Panc1 (cell line): Measurements from ENCODE around the gene SOX9. TPM values are rescaled to one million over a fixed set of nuclear protein-coding genes. Genes with fewer than 3 reads are reported as not detected.
A peak's percentile ranks its signal among the peaks of the same experiment; 100 is the strongest.

Experiments used
- ATAC-seq: fragments of 200-7000 bp; cut with Tn5 transposase; 2 replicates; pipeline ENCODE4 v1.9.1; 2020; ENCODE audit warnings: mild to moderate bottlenecking, moderate library complexity
- BruUV-seq: library from RNA; stranded (reverse); fragments of 400-500 nt; replicated peaks from 2 replicates; lab custom pipeline; 2021; lab: Mats Ljungman, UMichigan
- CTCF ChIA-PET: fragments of 300-600 bp; sonication (Branson Sonifier 250); formaldehyde crosslinking; loops from one replicate; lab custom pipeline; 2022; ENCODE audit warnings: antibody characterized with exemption; lab: Charles Lee
- POLR2A ChIA-PET: fragments of 300-600 bp; sonication (Branson Sonifier 250); formaldehyde crosslinking; loops from one replicate; lab custom pipeline; 2022; ENCODE audit warnings: antibody characterized with exemption; lab: Charles Lee
- DNase-seq: peaks from one replicate; pipeline ENCODE4 v3.0.0-alpha.2; 2010; ENCODE audit warnings: low read depth, low spot score
- H3K27ac ChIP-seq: 2 replicates; pipeline ENCODE4 v1.5.1; 2011; ENCODE audit warnings: mild to moderate bottlenecking, low read length, inconsistent platforms
- H3K27me3 ChIP-seq: fragments of 200-500 bp; sonication (Bioruptor generic); 2 replicates; pipeline ENCODE4 v1.6.0; 2014; ENCODE audit warnings: low read length, inconsistent platforms; ENCODE audit not compliant: control insufficient read depth, insufficient read depth
- H3K36me3 ChIP-seq: fragments of 200-500 bp; sonication (Bioruptor generic); 2 replicates; pipeline ENCODE4 v1.5.1; 2014; ENCODE audit warnings: inconsistent platforms, mild to moderate bottlenecking, low read length, moderate library complexity; ENCODE audit not compliant: control insufficient read depth, insufficient read depth
- H3K4me1 ChIP-seq: 2 replicates; pipeline ENCODE4 v1.5.1; 2011; ENCODE audit warnings: inconsistent platforms, mild to moderate bottlenecking, low read length, moderate library complexity; ENCODE audit not compliant: control insufficient read depth, insufficient read depth
- H3K4me3 ChIP-seq, 2 experiments: 2 replicates each; pipeline ENCODE4 v1.5.1; 2011 to 2012; ENCODE audit warnings: low read depth in 2 of 2, low read length in 2 of 2, mild to moderate bottlenecking in 2 of 2, inconsistent platforms in 1 of 2, moderate library complexity in 1 of 2
- H3K9me3 ChIP-seq: fragments of 200-500 bp; sonication (Bioruptor generic); 2 replicates; pipeline ENCODE4 v1.5.1; 2014; ENCODE audit warnings: low read depth, mild to moderate bottlenecking, inconsistent platforms, low read length, moderate library complexity; ENCODE audit not compliant: control insufficient read depth, insufficient read depth
- POLR2AphosphoS5 ChIP-seq: IDR thresholded peaks from 2 replicates; pipeline ENCODE4 v1.6.1; 2012; ENCODE audit warnings: mild to moderate bottlenecking, low read depth, low read length, moderate library complexity
- REST ChIP-seq, 2 experiments: IDR thresholded peaks; 2 replicates each; pipeline ENCODE4 v1.6.1; 2011 to 2012; ENCODE audit warnings: low read depth in 2 of 2, control low read depth in 1 of 2, low read length in 1 of 2, mild to moderate bottlenecking in 1 of 2, moderate library complexity in 1 of 2; ENCODE audit not compliant: insufficient read depth in 1 of 2
- SIN3A ChIP-seq: IDR thresholded peaks from 2 replicates; pipeline ENCODE4 v1.6.1; 2012; ENCODE audit warnings: low read depth, mild to moderate bottlenecking, low read length, moderate library complexity, borderline replicate concordance; ENCODE audit not compliant: insufficient read depth
- TCF7L2 ChIP-seq: IDR thresholded peaks from 2 replicates; pipeline ENCODE4 v1.6.1; 2011; ENCODE audit warnings: mild to moderate bottlenecking, low read depth, low read length, inconsistent platforms
- in situ Hi-C: cut with HindIII; loops from 2 replicates; pipeline ENCODE4 v1.10.0; 2016; ENCODE audit warnings: low sequenced_read_pairs, low pct_unique_long_range_greater_than_20kb
- intact Hi-C: fragments of 100-400 bp; cut with micrococcal nuclease; formaldehyde crosslinking; loops from one replicate; pipeline ENCODE4 v1.10.0; 2022; ENCODE audit not compliant: unreplicated experiment
- total RNA-seq: library from RNA; stranded (reverse); gene quantifications from one replicate; pipeline ENCODE4 v1.2.1, GENCODE V29; 2021; ENCODE audit not compliant: unreplicated experiment
- TF ChIP-seq, protein P1 (sequence below): fragments of 450-650 bp; IDR thresholded peaks from 2 replicates; pipeline ENCODE4 v1.5.1; 2017; ENCODE audit warnings: mild to moderate bottlenecking

SOX9 gene
- total RNA-seq, 1 experiment from 2014 or later = 79.5 TPM

DNA sequence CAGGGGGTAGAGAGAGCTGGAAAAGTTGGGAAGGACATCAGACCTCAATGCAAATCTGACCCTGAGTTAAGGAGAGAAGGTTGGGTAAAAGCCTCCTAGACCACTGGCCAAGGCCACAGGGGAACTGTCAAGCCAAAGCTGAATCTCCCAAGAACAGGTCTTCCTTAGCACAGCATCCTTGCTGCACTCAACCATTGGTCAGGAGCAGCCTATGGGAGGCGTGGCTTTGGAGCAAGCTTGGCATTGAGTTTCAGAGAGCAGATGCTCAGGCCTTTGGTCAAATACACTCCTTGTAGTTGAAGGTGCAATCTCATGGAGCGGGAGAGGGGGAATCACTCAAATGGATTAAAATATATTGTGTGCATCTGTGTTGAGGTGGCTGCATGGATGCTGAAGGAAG is 21.8 kb downstream of the SOX9 start:
- POLR2A ChIA-PET = interaction anchor here (0.5 kb wide), 2 partner anchors 14 to 84 kb away, joined by 7 to 11 read pairs; no protein-coding TSS in a partner anchor
- intact Hi-C loops (no loop called here), in situ Hi-C loops (loop anchor here (25.0 kb wide), 2 partner anchors 270 to 345 kb away; no protein-coding TSS in a partner anchor)
- CTCF ChIA-PET = no interaction called here
- DNase-seq (no peak), ATAC-seq (no peak; the same call in 1 of the 2 replicates)
- no peaks in the 10 kb centered on the region for H3K27me3 ChIP-seq
- peaks cover 10% of the 10 kb centered on the region for H3K4me1 ChIP-seq
- H3K36me3 ChIP-seq = no peaks in the 10 kb centered on the region
- no peak overlapping the region for H3K27ac ChIP-seq
- H3K9me3 ChIP-seq = no peaks in the 10 kb centered on the region
- TF ChIP-seq, protein P1, sequence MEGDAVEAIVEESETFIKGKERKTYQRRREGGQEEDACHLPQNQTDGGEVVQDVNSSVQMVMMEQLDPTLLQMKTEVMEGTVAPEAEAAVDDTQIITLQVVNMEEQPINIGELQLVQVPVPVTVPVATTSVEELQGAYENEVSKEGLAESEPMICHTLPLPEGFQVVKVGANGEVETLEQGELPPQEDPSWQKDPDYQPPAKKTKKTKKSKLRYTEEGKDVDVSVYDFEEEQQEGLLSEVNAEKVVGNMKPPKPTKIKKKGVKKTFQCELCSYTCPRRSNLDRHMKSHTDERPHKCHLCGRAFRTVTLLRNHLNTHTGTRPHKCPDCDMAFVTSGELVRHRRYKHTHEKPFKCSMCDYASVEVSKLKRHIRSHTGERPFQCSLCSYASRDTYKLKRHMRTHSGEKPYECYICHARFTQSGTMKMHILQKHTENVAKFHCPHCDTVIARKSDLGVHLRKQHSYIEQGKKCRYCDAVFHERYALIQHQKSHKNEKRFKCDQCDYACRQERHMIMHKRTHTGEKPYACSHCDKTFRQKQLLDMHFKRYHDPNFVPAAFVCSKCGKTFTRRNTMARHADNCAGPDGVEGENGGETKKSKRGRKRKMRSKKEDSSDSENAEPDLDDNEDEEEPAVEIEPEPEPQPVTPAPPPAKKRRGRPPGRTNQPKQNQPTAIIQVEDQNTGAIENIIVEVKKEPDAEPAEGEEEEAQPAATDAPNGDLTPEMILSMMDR = no peak
- no peak for TF ChIP-seq TCF7L2
- no peak overlapping the region for H3K4me3 ChIP-seq
- no TSS peak for BruUV-seq

DNA sequence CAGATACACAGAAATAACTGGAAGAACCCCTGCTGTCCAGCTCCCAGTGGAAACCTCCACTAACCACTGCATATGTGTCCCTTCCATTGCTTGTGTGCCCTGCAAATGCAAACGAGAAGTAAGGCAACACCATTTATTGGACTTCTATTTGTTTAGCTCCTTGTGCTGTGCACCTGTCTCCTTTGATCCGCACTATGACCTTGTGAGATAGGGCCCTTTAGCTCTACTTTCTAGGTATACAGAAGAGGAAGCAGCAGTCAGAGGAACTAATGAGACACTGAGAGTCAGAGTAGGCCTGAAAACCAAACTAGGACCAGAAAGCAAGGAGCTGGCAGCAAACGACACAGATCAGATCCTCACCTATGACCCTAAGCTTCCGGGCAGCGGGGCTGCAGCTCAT is 22.4 kb downstream of the SOX9 start:
- CTCF ChIA-PET = no interaction called here
- Histone ChIP-seq H3K4me3 (no peak overlapping the region), H3K36me3 (no peaks in the 10 kb centered on the region), H3K4me1 (peaks cover 10% of the 10 kb centered on the region), H3K9me3 (no peaks in the 10 kb centered on the region), H3K27me3 (no peaks in the 10 kb centered on the region), H3K27ac (no peak overlapping the region)
- TF ChIP-seq POLR2AphosphoS5 = no peak
- TF ChIP-seq REST (IDR thresholded peaks at IDR 0.05; ENCODE audit: insufficient read depth in 1 of 2, low read depth in 2 of 2, low read length in 1 of 2) = no peak
- TF ChIP-seq, protein P1 = no peak
- no peak for TF ChIP-seq SIN3A
- no peak for TF ChIP-seq TCF7L2
- intact Hi-C loops = no loop called here
- no TSS peak for BruUV-seq
- ATAC-seq (peak; percentile 31; the same call in 1 of the 2 replicates), DNase-seq (no peak)
- POLR2A ChIA-PET = no interaction called here
- in situ Hi-C loops = loop anchor here (25.0 kb wide), 2 partner anchors 269 to 344 kb away; no protein-coding TSS in a partner anchor
